IMR-90 (cell line): ENCODE data around the gene FANCF. TPM values are rescaled to one million over a fixed set of nuclear protein-coding genes. Genes with fewer than 3 reads are reported as not detected.

Experiments used
- ATAC-seq: fragments of 200-7000 bp; cut with Tn5 transposase; 2 replicates; pipeline ENCODE4 v1.9.1; 2020; ENCODE audit warnings: low read depth, mild to moderate bottlenecking, moderate library complexity
- BruUV-seq: library from RNA; stranded (reverse); fragments of 400-500 nt; replicated peaks from 2 replicates; lab custom pipeline; 2021; lab: Mats Ljungman, UMichigan
- CTCF ChIA-PET: fragments of 300-600 bp; formaldehyde crosslinking; extraction: SDS; loops from one replicate; lab custom pipeline; 2021; ENCODE audit warnings: antibody characterized with exemption; lab: Yijun Ruan, JAX
- POLR2A ChIA-PET: fragments of 300-600 bp; sonication (Branson Sonifier 250); formaldehyde crosslinking; loops from one replicate; lab custom pipeline; 2022; ENCODE audit warnings: antibody characterized with exemption; ENCODE audit not compliant: unreplicated experiment; lab: Charles Lee
- DNase-seq: peaks from one replicate; pipeline ENCODE4 v3.0.0; 2013
- H2AFZ ChIP-seq: replicated peaks from 2 replicates; pipeline ENCODE3; 2013; ENCODE audit warnings: low read length, mild to moderate bottlenecking; ENCODE audit not compliant: poor library complexity
- H2AK5ac ChIP-seq: 2 replicates; pipeline ENCODE4 v1.6.1; 2013; ENCODE audit warnings: low read depth, low read length, inconsistent platforms
- H2AK9ac ChIP-seq: replicated peaks from 2 replicates; pipeline ENCODE3; 2013; ENCODE audit warnings: mild to moderate bottlenecking, low read depth, low read length, moderate library complexity; ENCODE audit not compliant: poor library complexity
- H2BK120ac ChIP-seq: 2 replicates; pipeline ENCODE4 v1.6.1; 2013; ENCODE audit warnings: low read depth, low read length, inconsistent platforms
- H2BK15ac ChIP-seq: 3 replicates; pipeline ENCODE4 v1.6.1; 2013; ENCODE audit warnings: low read depth, low read length, inconsistent platforms
- H2BK20ac ChIP-seq: 2 replicates; pipeline ENCODE4 v1.6.1; 2013; ENCODE audit warnings: low read depth, mild to moderate bottlenecking, inconsistent platforms, low read length, moderate library complexity
- H2BK5ac ChIP-seq: 2 replicates; pipeline ENCODE4 v1.6.1; 2013; ENCODE audit warnings: mild to moderate bottlenecking, low read depth, low read length, inconsistent platforms; ENCODE audit not compliant: poor library complexity, severe bottlenecking
- H3K14ac ChIP-seq: replicated peaks from 2 replicates; pipeline ENCODE4 v1.6.1; 2013; ENCODE audit warnings: low read depth, low read length, inconsistent platforms
- H3K18ac ChIP-seq: 2 replicates; pipeline ENCODE4 v1.6.1; 2013; ENCODE audit warnings: low read depth, low read length, control low read depth
- H3K23ac ChIP-seq: 2 replicates; pipeline ENCODE4 v1.6.1; 2013; ENCODE audit warnings: low read depth, low read length, inconsistent platforms
- H3K27ac ChIP-seq: 2 replicates; pipeline ENCODE4 v1.5.1; 2013; ENCODE audit warnings: mild to moderate bottlenecking, control low read depth, low read length; ENCODE audit not compliant: insufficient read depth
- H3K27me3 ChIP-seq: 2 replicates; pipeline ENCODE4 v1.6.1; 2013; ENCODE audit warnings: low read length; ENCODE audit not compliant: control insufficient read depth, insufficient read depth
- H3K36me3 ChIP-seq: 2 replicates; pipeline ENCODE4 v1.6.1; 2013; ENCODE audit warnings: low read length, mixed read lengths; ENCODE audit not compliant: control insufficient read depth, insufficient read depth
- H3K4ac ChIP-seq: 2 replicates; pipeline ENCODE4 v1.6.1; 2013; ENCODE audit warnings: low read depth, low read length, inconsistent platforms
- H3K4me1 ChIP-seq: 2 replicates; pipeline ENCODE4 v1.6.1; 2013; ENCODE audit warnings: low read length, mixed read lengths; ENCODE audit not compliant: control insufficient read depth, insufficient read depth
- H3K4me2 ChIP-seq: 2 replicates; pipeline ENCODE4 v1.6.1; 2013; ENCODE audit warnings: low read depth, mild to moderate bottlenecking, control low read depth, low read length, moderate library complexity
- H3K4me3 ChIP-seq: 2 replicates; pipeline ENCODE4 v1.5.1; 2013; ENCODE audit warnings: low read depth, mild to moderate bottlenecking, control low read depth, low read length, moderate library complexity; ENCODE audit not compliant: insufficient read depth
- H3K56ac ChIP-seq: 2 replicates; pipeline ENCODE4 v1.6.1; 2013; ENCODE audit warnings: low read length, inconsistent platforms; ENCODE audit not compliant: insufficient read depth; ENCODE audit errors: extremely low read depth
- H3K79me1 ChIP-seq, 2 experiments: 2 replicates each; pipeline ENCODE4 v1.6.1; 2013; ENCODE audit warnings: low read length in 2 of 2, inconsistent platforms in 1 of 2, low read depth in 1 of 2
- H3K9ac ChIP-seq: 2 replicates; pipeline ENCODE4 v1.6.1; 2013; ENCODE audit warnings: low read depth, low read length, control low read depth
- H3K9me1 ChIP-seq: 2 replicates; pipeline ENCODE4 v1.6.1; 2013; ENCODE audit warnings: low read length, inconsistent platforms; ENCODE audit not compliant: insufficient read depth
- H3K9me3 ChIP-seq: 2 replicates; pipeline ENCODE4 v1.6.1; 2013; ENCODE audit warnings: low read length; ENCODE audit not compliant: control insufficient read depth, insufficient read depth
- H4K20me1 ChIP-seq: 2 replicates; pipeline ENCODE4 v1.6.1; 2013; ENCODE audit warnings: low read length, inconsistent platforms; ENCODE audit not compliant: insufficient read depth
- H4K5ac ChIP-seq: 2 replicates; pipeline ENCODE4 v1.6.1; 2013; ENCODE audit warnings: mild to moderate bottlenecking, low read depth, low read length, control low read depth
- H4K8ac ChIP-seq, 2 experiments: 2 replicates each; pipeline ENCODE4 v1.6.1; 2013; ENCODE audit warnings: low read depth in 2 of 2, low read length in 2 of 2, control low read depth in 1 of 2, inconsistent platforms in 1 of 2
- H4K91ac ChIP-seq: 2 replicates; pipeline ENCODE4 v1.6.1; 2013; ENCODE audit warnings: low read depth, low read length, inconsistent platforms; ENCODE audit not compliant: insufficient read depth
- BHLHE40 ChIP-seq: fragments of 150-350 bp; IDR thresholded peaks from 2 replicates; pipeline ENCODE4 v1.6.1; 2016; ENCODE audit warnings: mild to moderate bottlenecking, low read depth, low read length
- CEBPB ChIP-seq: IDR thresholded peaks from 2 replicates; pipeline ENCODE4 v1.6.1; 2012; ENCODE audit warnings: low read depth, low read length, improper control_type of control experiment
- CHD1 ChIP-seq: IDR thresholded peaks from 2 replicates; pipeline ENCODE4 v1.6.1; 2012; ENCODE audit warnings: low read depth, low read length, improper control_type of control experiment
- CTCF ChIP-seq: conservative IDR thresholded peaks from 2 replicates; pipeline ENCODE4 v1.5.1; 2012; ENCODE audit warnings: mild to moderate bottlenecking, low read depth, low read length, improper control_type of control experiment
- FOS ChIP-seq: fragments of 150-350 bp; IDR thresholded peaks from 2 replicates; pipeline ENCODE4 v1.6.1; 2016; ENCODE audit warnings: low read depth, low read length
- MAFK ChIP-seq: IDR thresholded peaks from 2 replicates; pipeline ENCODE4 v1.6.1; 2012; ENCODE audit warnings: low read depth, low read length, improper control_type of control experiment
- MAZ ChIP-seq: IDR thresholded peaks from 2 replicates; pipeline ENCODE4 v1.6.1; 2012; ENCODE audit warnings: low read depth, mild to moderate bottlenecking, low read length, improper control_type of control experiment, moderate library complexity, borderline replicate concordance
- MXI1 ChIP-seq: IDR thresholded peaks from 2 replicates; pipeline ENCODE4 v1.6.1; 2012; ENCODE audit warnings: low read depth, mild to moderate bottlenecking, low read length, moderate library complexity, borderline replicate concordance
- NFE2L2 ChIP-seq: fragments of 150-350 bp; IDR thresholded peaks from 2 replicates; pipeline ENCODE4 v1.6.1; 2016; ENCODE audit warnings: low read depth, mild to moderate bottlenecking, low read length
- POLR2A ChIP-seq: IDR thresholded peaks from 2 replicates; pipeline ENCODE4 v1.6.1; 2012; ENCODE audit warnings: mild to moderate bottlenecking, low read depth, low read length
- RAD21 ChIP-seq: IDR thresholded peaks from 2 replicates; pipeline ENCODE4 v1.6.1; 2012; ENCODE audit warnings: low read length, improper control_type of control experiment
- RCOR1 ChIP-seq: IDR thresholded peaks from 2 replicates; pipeline ENCODE4 v1.6.1; 2012; ENCODE audit warnings: mild to moderate bottlenecking, low read length, improper control_type of control experiment; ENCODE audit not compliant: insufficient replicate concordance
- RFX5 ChIP-seq: IDR thresholded peaks from 2 replicates; pipeline ENCODE4 v1.8.0; 2012; ENCODE audit warnings: low read depth, mild to moderate bottlenecking, low read length, moderate library complexity
- SMC3 ChIP-seq: fragments of 150-350 bp; IDR thresholded peaks from 2 replicates; pipeline ENCODE4 v1.6.1; 2016; ENCODE audit warnings: low read depth, mild to moderate bottlenecking, antibody characterized with exemption, low read length, moderate library complexity
- WGBS, 2 experiments: methylation state at CpG; one replicate each; pipeline versions ENCODE4 v1.1.5 to v1.1.7; 2013; ENCODE audit warnings: missing lambda C conversion rate in 2 of 2; ENCODE audit not compliant: insufficient read length in 1 of 2; ENCODE audit errors: extremely low coverage in 2 of 2; 5-methylcytosine and 5-hydroxymethylcytosine counted together
- dilution Hi-C: fragments of 300-500 bp; cut with HindIII; formaldehyde crosslinking; loops from one replicate; pipeline ENCODE4 v1.14.3; 2018; ENCODE audit warnings: low sequenced_read_pairs; ENCODE audit not compliant: unreplicated experiment
- in situ Hi-C: fragments of 300-500 bp; cut with MboI; formaldehyde crosslinking; loops from 3 replicates; pipeline ENCODE4 v1.14.3; 2019; ENCODE audit warnings: low sequenced_read_pairs, inconsistent platforms, mixed read lengths
- intact Hi-C: fragments of 100-400 bp; cut with micrococcal nuclease; formaldehyde crosslinking; loops from 2 replicates; pipeline ENCODE4 v1.10.0; 2022
- polyA plus RNA-seq, 3 experiments: library from polyadenylated mRNA; depleted of rRNA; stranded (reverse); fragments of >200 nt; gene quantifications; 2 replicates each; pipeline ENCODE4 v1.2.3, GENCODE V29; 2012; ENCODE audit warnings: low replicate concordance in 1 of 3
- total RNA-seq: library from RNA; depleted of rRNA; stranded (reverse); fragments of >200 nt; gene quantifications from 2 replicates; pipeline ENCODE4 v1.2.3, GENCODE V29; 2012
- TF ChIP-seq, protein P1 (sequence below): fragments of 150-350 bp; IDR thresholded peaks from 2 replicates; pipeline ENCODE4 v1.6.1; 2016; ENCODE audit warnings: low read depth, mild to moderate bottlenecking, low read length, moderate library complexity, borderline replicate concordance
- TF ChIP-seq, protein P2 (sequence below): fragments of 150-350 bp; IDR thresholded peaks from 2 replicates; pipeline ENCODE4 v1.6.1; 2017; ENCODE audit warnings: mild to moderate bottlenecking, antibody characterized with exemption, low read length, low read depth

Gene FANCF
- total and polyA plus RNA-seq, 2 of the 4 experiments (the other 2 are of a cell fraction) = 3.3 to 5.6 TPM

- Histone ChIP-seq H3K4me3 (no peak overlapping the region), H2BK120ac (no peak overlapping the region), H2BK20ac (no peak overlapping the region), H3K56ac (no peak overlapping the region), H2AFZ (no peak overlapping the region), H4K5ac (no peak overlapping the region), H2AK9ac (no peak overlapping the region), H2BK5ac (no peak overlapping the region), H3K36me3 (no peaks in the 10 kb centered on the region), H3K9me3 (no peaks in the 10 kb centered on the region), H3K9me1 (no peaks in the 10 kb centered on the region), H3K27ac (no peak overlapping the region), H3K23ac (no peak overlapping the region), H3K27me3 (no peaks in the 10 kb centered on the region), H3K4me2 (no peak overlapping the region), H2BK15ac (no peak overlapping the region), H3K14ac (no peak overlapping the region), H2AK5ac (no peak overlapping the region), H3K4ac (no peak overlapping the region), H4K8ac (no peak overlapping the region), H4K91ac (no peak overlapping the region), H3K9ac (no peak overlapping the region), H3K79me1 (no peaks in the 10 kb centered on the region), H4K20me1 (no peaks in the 10 kb centered on the region), H3K4me1 (no peaks in the 10 kb centered on the region), H3K18ac (no peak overlapping the region)
- CTCF ChIA-PET = no interaction called here
- POLR2A ChIA-PET = no interaction called here
- no CpG with 5 or more reads among the region's 2 CpGs for WGBS, 2 experiments
- intact Hi-C loops = no loop called here
- no peak for TF ChIP-seq RFX5
- TF ChIP-seq SMC3 = no peak
- no peak for TF ChIP-seq FOS
- no peak for TF ChIP-seq RCOR1
- TF ChIP-seq RAD21 = no peak
- no peak for TF ChIP-seq CTCF
- TF ChIP-seq MXI1 = no peak
- no peak for TF ChIP-seq BHLHE40
- no peak for TF ChIP-seq CEBPB
- TF ChIP-seq NFE2L2 = no peak
- TF ChIP-seq, protein P1, sequence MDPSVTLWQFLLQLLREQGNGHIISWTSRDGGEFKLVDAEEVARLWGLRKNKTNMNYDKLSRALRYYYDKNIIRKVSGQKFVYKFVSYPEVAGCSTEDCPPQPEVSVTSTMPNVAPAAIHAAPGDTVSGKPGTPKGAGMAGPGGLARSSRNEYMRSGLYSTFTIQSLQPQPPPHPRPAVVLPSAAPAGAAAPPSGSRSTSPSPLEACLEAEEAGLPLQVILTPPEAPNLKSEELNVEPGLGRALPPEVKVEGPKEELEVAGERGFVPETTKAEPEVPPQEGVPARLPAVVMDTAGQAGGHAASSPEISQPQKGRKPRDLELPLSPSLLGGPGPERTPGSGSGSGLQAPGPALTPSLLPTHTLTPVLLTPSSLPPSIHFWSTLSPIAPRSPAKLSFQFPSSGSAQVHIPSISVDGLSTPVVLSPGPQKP = no peak
- TF ChIP-seq CHD1 = no peak
- TF ChIP-seq MAFK = no peak
- TF ChIP-seq, protein P2, sequence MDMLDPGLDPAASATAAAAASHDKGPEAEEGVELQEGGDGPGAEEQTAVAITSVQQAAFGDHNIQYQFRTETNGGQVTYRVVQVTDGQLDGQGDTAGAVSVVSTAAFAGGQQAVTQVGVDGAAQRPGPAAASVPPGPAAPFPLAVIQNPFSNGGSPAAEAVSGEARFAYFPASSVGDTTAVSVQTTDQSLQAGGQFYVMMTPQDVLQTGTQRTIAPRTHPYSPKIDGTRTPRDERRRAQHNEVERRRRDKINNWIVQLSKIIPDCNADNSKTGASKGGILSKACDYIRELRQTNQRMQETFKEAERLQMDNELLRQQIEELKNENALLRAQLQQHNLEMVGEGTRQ = no peak
- no peak for TF ChIP-seq POLR2A
- no peak for TF ChIP-seq MAZ
- dilution Hi-C loops = no loop called here
- in situ Hi-C loops = no loop called here
- DNase-seq = no peak
- no peak for ATAC-seq
- no TSS peak for BruUV-seq
Observed at GRCh38 chr11:22640862-22641261, 15.2 kb upstream of the FANCF start.
